Astrocyte (in vitro differentiated cells and primary cell): ENCODE data around the gene BTRC. TPM values are rescaled to one million over a fixed set of nuclear protein-coding genes. Genes with fewer than 3 reads are reported as not detected.
A peak's percentile ranks its signal among the peaks of the same experiment; 100 is the strongest.

Experiments used
- DNase-seq: peaks from one replicate; pipeline ENCODE4 v3.0.0-alpha.2; 2010; ENCODE audit warnings: low read depth
- FAIRE-seq: peaks from 2 replicates; lab custom pipeline; 2011; peaks lifted over from hg19 to GRCh38; lab: Jason Lieb, UNC
- H2AFZ ChIP-seq: 2 replicates; pipeline ENCODE4 v1.6.0; 2012; ENCODE audit warnings: low read depth, low read length, inconsistent platforms
- H3K27ac ChIP-seq: 2 replicates; pipeline ENCODE4 v1.5.1; 2011; ENCODE audit warnings: low read depth, low read length, inconsistent platforms
- H3K27me3 ChIP-seq: 2 replicates; pipeline ENCODE4 v1.6.0; 2011; ENCODE audit warnings: low read length, inconsistent platforms; ENCODE audit not compliant: insufficient read depth
- H3K36me3 ChIP-seq: 2 replicates; pipeline ENCODE4 v1.5.1; 2011; ENCODE audit warnings: low read length, inconsistent platforms; ENCODE audit not compliant: insufficient read depth
- H3K4me1 ChIP-seq: 2 replicates; pipeline ENCODE4 v1.5.1; 2011; ENCODE audit warnings: low read length, inconsistent platforms; ENCODE audit not compliant: insufficient read depth
- H3K4me2 ChIP-seq: 2 replicates; pipeline ENCODE4 v1.6.0; 2012; ENCODE audit warnings: low read length, inconsistent platforms
- H3K4me3 ChIP-seq: 2 replicates; pipeline ENCODE4 v1.5.1; 2011; ENCODE audit warnings: low read depth, mild to moderate bottlenecking, low read length, inconsistent platforms; ENCODE audit not compliant: insufficient read depth
- H3K79me2 ChIP-seq: 2 replicates; pipeline ENCODE4 v1.6.0; 2012; ENCODE audit warnings: mild to moderate bottlenecking, low read length, inconsistent platforms; ENCODE audit not compliant: insufficient read depth
- H3K9ac ChIP-seq: 2 replicates; pipeline ENCODE4 v1.6.0; 2012; ENCODE audit warnings: mild to moderate bottlenecking, low read length, inconsistent platforms
- H3K9me3 ChIP-seq: 2 replicates; pipeline ENCODE4 v1.5.1; 2012; ENCODE audit warnings: low read depth, mild to moderate bottlenecking, low read length, inconsistent platforms; ENCODE audit not compliant: insufficient read depth
- H4K20me1 ChIP-seq: 2 replicates; pipeline ENCODE4 v1.6.0; 2012; ENCODE audit warnings: low read length, inconsistent platforms; ENCODE audit not compliant: insufficient read depth
- H3K27ac Mint-ChIP-seq: one replicate; pipeline ENCODE4 v1.8.0; 2021; ENCODE audit warnings: mild to moderate bottlenecking, mixed read lengths; ENCODE audit not compliant: unreplicated experiment
- H3K27me3 Mint-ChIP-seq: one replicate; pipeline ENCODE4 v1.8.0; 2021; ENCODE audit warnings: low read depth, mixed read lengths; ENCODE audit not compliant: unreplicated experiment
- H3K36me3 Mint-ChIP-seq: one replicate; pipeline ENCODE4 v1.8.0; 2021; ENCODE audit warnings: low read depth, mixed read lengths; ENCODE audit not compliant: unreplicated experiment
- H3K4me1 Mint-ChIP-seq: one replicate; pipeline ENCODE4 v1.8.0; 2021; ENCODE audit warnings: low read depth, mixed read lengths; ENCODE audit not compliant: unreplicated experiment
- H3K4me3 Mint-ChIP-seq: one replicate; pipeline ENCODE4 v1.8.0; 2021; ENCODE audit warnings: mild to moderate bottlenecking, moderate library complexity, mixed read lengths; ENCODE audit not compliant: unreplicated experiment
- H3K9me3 Mint-ChIP-seq: one replicate; pipeline ENCODE4 v1.8.0; 2021; ENCODE audit warnings: mild to moderate bottlenecking, mixed read lengths; ENCODE audit not compliant: unreplicated experiment
- EZH2 ChIP-seq: IDR thresholded peaks from 2 replicates; pipeline ENCODE4 v1.6.1; 2012; ENCODE audit warnings: mild to moderate bottlenecking, low read length, inconsistent platforms; ENCODE audit not compliant: insufficient read depth
- microRNA-seq: library from miRNA; unstranded; fragments of <30 nt; microRNA quantifications from one replicate; pipeline ENCODE4 v1.2.0, GENCODE V29; 2020
- total RNA-seq: library from RNA; stranded (reverse); gene quantifications from 2 replicates; pipeline ENCODE4 v1.2.1, GENCODE V29; 2021
- TF ChIP-seq, protein P1 (sequence below): IDR thresholded peaks from 2 replicates; pipeline ENCODE4 v1.5.1; 2011; ENCODE audit warnings: low read depth, mild to moderate bottlenecking, inconsistent platforms, low read length, moderate library complexity; ENCODE audit not compliant: insufficient read depth

BTRC gene
- total RNA-seq, 1 donor from 2014 or later: 33.3 TPM

DNA sequence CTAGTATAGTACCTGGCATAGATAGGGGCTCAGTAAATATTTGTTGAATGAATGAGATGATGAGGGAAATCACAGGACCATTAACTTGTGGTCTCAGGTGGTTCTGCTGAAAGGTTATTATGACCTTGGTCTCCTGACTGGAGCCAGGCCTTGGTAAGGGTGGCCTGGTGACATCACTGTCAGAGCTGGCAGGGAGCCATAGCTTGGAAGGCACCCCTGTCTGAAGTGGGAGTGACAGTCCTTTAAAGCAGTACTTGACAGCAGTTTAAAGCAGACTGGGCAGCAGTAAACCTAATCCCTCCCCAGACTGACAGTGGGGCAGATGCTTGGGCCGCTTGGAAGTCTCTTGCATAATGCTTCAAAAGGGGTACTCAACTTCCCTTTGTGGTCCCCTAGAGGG lies 247.6 kb downstream of the BTRC start:
- Histone ChIP-seq H3K4me2 (no peak overlapping the region), H4K20me1 (peaks cover 3% of the 10 kb centered on the region), H3K36me3 (no peaks in the 10 kb centered on the region), H3K27me3 (no peaks in the 10 kb centered on the region), H3K79me2 (no peaks in the 10 kb centered on the region), H3K9me3 (no peaks in the 10 kb centered on the region), H3K4me3 (no peak overlapping the region), H3K9ac (no peak overlapping the region), H3K4me1 (no peaks in the 10 kb centered on the region), H2AFZ (no peak overlapping the region), H3K27ac (no peak overlapping the region)
- Mint-ChIP-seq H3K9me3 (no peaks in the 10 kb centered on the region), H3K36me3 (peaks cover 9% of the 10 kb centered on the region), H3K4me3 (no peak overlapping the region), H3K27me3 (no peaks in the 10 kb centered on the region), H3K4me1 (no peaks in the 10 kb centered on the region), H3K27ac (no peak overlapping the region)
- FAIRE-seq (no peak), DNase-seq (no peak)
- no peak for TF ChIP-seq EZH2
- TF ChIP-seq, protein P1, sequence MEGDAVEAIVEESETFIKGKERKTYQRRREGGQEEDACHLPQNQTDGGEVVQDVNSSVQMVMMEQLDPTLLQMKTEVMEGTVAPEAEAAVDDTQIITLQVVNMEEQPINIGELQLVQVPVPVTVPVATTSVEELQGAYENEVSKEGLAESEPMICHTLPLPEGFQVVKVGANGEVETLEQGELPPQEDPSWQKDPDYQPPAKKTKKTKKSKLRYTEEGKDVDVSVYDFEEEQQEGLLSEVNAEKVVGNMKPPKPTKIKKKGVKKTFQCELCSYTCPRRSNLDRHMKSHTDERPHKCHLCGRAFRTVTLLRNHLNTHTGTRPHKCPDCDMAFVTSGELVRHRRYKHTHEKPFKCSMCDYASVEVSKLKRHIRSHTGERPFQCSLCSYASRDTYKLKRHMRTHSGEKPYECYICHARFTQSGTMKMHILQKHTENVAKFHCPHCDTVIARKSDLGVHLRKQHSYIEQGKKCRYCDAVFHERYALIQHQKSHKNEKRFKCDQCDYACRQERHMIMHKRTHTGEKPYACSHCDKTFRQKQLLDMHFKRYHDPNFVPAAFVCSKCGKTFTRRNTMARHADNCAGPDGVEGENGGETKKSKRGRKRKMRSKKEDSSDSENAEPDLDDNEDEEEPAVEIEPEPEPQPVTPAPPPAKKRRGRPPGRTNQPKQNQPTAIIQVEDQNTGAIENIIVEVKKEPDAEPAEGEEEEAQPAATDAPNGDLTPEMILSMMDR: no peak

DNA sequence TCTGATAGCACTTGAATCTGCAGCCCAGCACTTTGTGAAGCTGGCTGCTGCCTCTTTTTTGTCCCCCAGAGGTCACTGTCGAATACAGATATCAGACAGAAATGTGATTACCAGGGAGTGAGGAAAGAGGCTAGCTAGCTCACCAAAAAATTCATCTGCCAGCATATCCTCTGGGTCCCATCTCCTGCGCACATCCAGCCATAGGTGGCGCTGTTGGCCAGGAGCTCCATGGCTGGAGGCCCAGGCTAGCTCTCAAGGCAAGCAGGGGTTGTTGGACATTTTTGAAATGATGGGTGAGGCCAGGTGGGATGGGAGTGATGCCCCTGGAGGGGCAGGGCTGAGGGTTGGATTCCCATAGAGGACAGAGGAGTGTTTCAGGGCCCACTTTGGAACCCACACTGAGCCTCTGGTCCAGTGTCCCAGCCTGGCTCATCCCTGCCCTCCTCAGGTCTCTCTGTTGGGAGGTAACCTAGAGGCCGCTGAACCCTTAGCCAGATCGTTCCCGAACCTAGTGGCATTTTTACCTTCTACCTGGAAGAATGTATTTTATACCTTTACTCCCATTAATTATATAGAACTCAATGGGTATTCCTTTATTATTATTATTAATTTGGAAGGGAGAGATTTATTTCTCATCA lies 248.9 kb downstream of the BTRC start:
- Mint-ChIP-seq H3K4me1 (peaks cover 5% of the 10 kb centered on the region), H3K36me3 (peaks cover 14% of the 10 kb centered on the region), H3K4me3 (no peak overlapping the region), H3K27ac (no peak overlapping the region), H3K9me3 (no peaks in the 10 kb centered on the region), H3K27me3 (no peaks in the 10 kb centered on the region)
- no peak overlapping the region for H3K9ac ChIP-seq
- no peaks in the 10 kb centered on the region for H3K9me3 ChIP-seq
- no peak for FAIRE-seq
- no peak overlapping the region for H3K27ac ChIP-seq
- H4K20me1 ChIP-seq: peaks cover 4% of the 10 kb centered on the region
- H3K4me1 ChIP-seq: no peaks in the 10 kb centered on the region
- no peaks in the 10 kb centered on the region for H3K79me2 ChIP-seq
- H3K27me3 ChIP-seq: no peaks in the 10 kb centered on the region
- TF ChIP-seq, protein P1: peak; percentile 88
- TF ChIP-seq EZH2: no peak
- no peak overlapping the region for H3K4me3 ChIP-seq
- peak; percentile 23 for DNase-seq
- no peak overlapping the region for H2AFZ ChIP-seq
- H3K36me3 ChIP-seq: peaks cover 3% of the 10 kb centered on the region
- H3K4me2 ChIP-seq: no peak overlapping the region

Small RNA genes within 50 kb of the gene (microRNA-seq; reads per million reads assigned to microRNA genes)
- not detected for gene MIR3158-1
- not detected for gene MIR3158-2

Other genes with a start within 250 kb of the BTRC start
- not detected in 2 replicates for gene TLX1, start 222.9 kb upstream of the BTRC start, total RNA-seq
- gene LBX1, start 124.7 kb upstream of the BTRC start, total RNA-seq: not detected in 2 replicates
- 27.8 and 28.6 TPM in 2 replicates for gene POLL, start 234.1 kb downstream of the BTRC start, total RNA-seq
- 39.4 and 41.0 TPM in 2 replicates for gene DPCD, start 234.2 kb downstream of the BTRC start, total RNA-seq